Neural progenitor cell (in vitro differentiated cells): Measurements from ENCODE around the gene MED31.
"Not testable (repeated sequence)": the region's sequence is repeated elsewhere in the genome, so short reads cannot be mapped to it uniquely, and the experiment has no call there.

Experiments
- CTCF ChIP-seq: fragments of 200-600 bp; sonication (generic); IDR thresholded peaks from 2 replicates; pipeline ENCODE4 v1.5.1; 2017; ENCODE audit warnings: antibody characterized with exemption, mild to moderate bottlenecking
- EZH2 ChIP-seq: fragments of 200-600 bp; sonication (generic); IDR thresholded peaks from 2 replicates; pipeline ENCODE4 v1.6.1; 2017; ENCODE audit warnings: antibody characterized with exemption, mild to moderate bottlenecking, moderate library complexity

- TF ChIP-seq CTCF, EZH2: not testable (repeated sequence)
Measured at GRCh38 chr17:6658411-6658810, 7.0 kb upstream of the MED31 start.
